H9 (cell line): Measurements from ENCODE around the gene AFAP1. TPM values are rescaled to one million over a fixed set of nuclear protein-coding genes. Genes with fewer than 3 reads are reported as not detected.

Source experiments
- DNase-seq: peaks from one replicate; pipeline ENCODE4 v3.0.0-alpha.2; 2017
- H2AFZ ChIP-seq: one replicate; pipeline ENCODE4 v1.6.1; 2013; ENCODE audit warnings: mild to moderate bottlenecking, low read length, control low read depth, moderate library complexity
- H2AK5ac ChIP-seq: 2 replicates; pipeline ENCODE4 v1.6.1; 2013; ENCODE audit warnings: low read length, control low read depth, mixed read lengths; ENCODE audit not compliant: insufficient read length
- H2BK120ac ChIP-seq: one replicate; pipeline ENCODE4 v1.6.1; 2013; ENCODE audit warnings: low read depth, mild to moderate bottlenecking, low read length, control low read depth, inconsistent platforms; ENCODE audit not compliant: poor library complexity, severe bottlenecking
- H2BK12ac ChIP-seq: 2 replicates; pipeline ENCODE4 v1.6.1; 2013; ENCODE audit warnings: low read length, control low read depth, mixed read lengths, low read depth; ENCODE audit not compliant: insufficient read length
- H2BK15ac ChIP-seq: 2 replicates; pipeline ENCODE4 v1.6.1; 2013; ENCODE audit warnings: low read depth, low read length, control low read depth
- H2BK20ac ChIP-seq: one replicate; pipeline ENCODE4 v1.6.1; 2013; ENCODE audit warnings: low read depth, mild to moderate bottlenecking, low read length, control low read depth, inconsistent platforms; ENCODE audit not compliant: poor library complexity, severe bottlenecking
- H2BK5ac ChIP-seq: 2 replicates; pipeline ENCODE4 v1.6.1; 2013; ENCODE audit warnings: low read length, control low read depth, mixed read lengths; ENCODE audit not compliant: insufficient read length
- H3K14ac ChIP-seq: 2 replicates; pipeline ENCODE4 v1.6.1; 2013; ENCODE audit warnings: low read length, control low read depth; ENCODE audit not compliant: insufficient read depth
- H3K18ac ChIP-seq: 2 replicates; pipeline ENCODE4 v1.6.1; 2013; ENCODE audit warnings: low read depth, mild to moderate bottlenecking, mixed read lengths, low read length, control low read depth; ENCODE audit not compliant: insufficient read length
- H3K23ac ChIP-seq: 2 replicates; pipeline ENCODE4 v1.6.1; 2013; ENCODE audit warnings: low read length, control low read depth, mixed read lengths, low read depth; ENCODE audit not compliant: insufficient read length
- H3K23me2 ChIP-seq: 2 replicates; pipeline ENCODE4 v1.6.1; 2013; ENCODE audit warnings: low read depth, mild to moderate bottlenecking, mixed read lengths, low read length, control low read depth; ENCODE audit not compliant: insufficient read length, poor library complexity, severe bottlenecking
- H3K27ac ChIP-seq: 2 replicates; pipeline ENCODE4 v1.5.1; 2013; ENCODE audit warnings: low read length, control low read depth, mixed read lengths, low read depth; ENCODE audit not compliant: insufficient read length
- H3K27me3 ChIP-seq: 2 replicates; pipeline ENCODE4 v1.6.1; 2013; ENCODE audit warnings: low read length, control low read depth, inconsistent platforms; ENCODE audit not compliant: insufficient read depth
- H3K4ac ChIP-seq: 2 replicates; pipeline ENCODE4 v1.6.1; 2013; ENCODE audit warnings: low read depth, mild to moderate bottlenecking, control low read depth, inconsistent platforms, low read length, moderate library complexity
- H3K4me1 ChIP-seq: 2 replicates; pipeline ENCODE4 v1.6.1; 2013; ENCODE audit warnings: low read length, control low read depth, inconsistent platforms; ENCODE audit not compliant: insufficient read depth
- H3K4me2 ChIP-seq: 2 replicates; pipeline ENCODE4 v1.6.1; 2013; ENCODE audit warnings: low read length, control low read depth, mixed read lengths; ENCODE audit not compliant: insufficient read length, insufficient read depth
- H3K56ac ChIP-seq: 2 replicates; pipeline ENCODE4 v1.6.1; 2013; ENCODE audit warnings: low read depth, mild to moderate bottlenecking, mixed read lengths, low read length, control low read depth; ENCODE audit not compliant: insufficient read length
- H3K79me1 ChIP-seq: 2 replicates; pipeline ENCODE4 v1.6.1; 2013; ENCODE audit warnings: low read depth, mild to moderate bottlenecking, moderate library complexity, low read length, control low read depth, inconsistent platforms; ENCODE audit not compliant: insufficient read depth, poor library complexity, severe bottlenecking
- H3K79me2 ChIP-seq: 2 replicates; pipeline ENCODE4 v1.6.1; 2013; ENCODE audit warnings: low read length, control low read depth, inconsistent platforms; ENCODE audit not compliant: insufficient read depth
- H3K9ac ChIP-seq: 2 replicates; pipeline ENCODE4 v1.6.1; 2013; ENCODE audit warnings: low read length, control low read depth, mixed read lengths; ENCODE audit not compliant: insufficient read length; ENCODE audit errors: extremely low read depth
- H3K9me3 ChIP-seq: one replicate; pipeline ENCODE4 v1.6.1; 2013; ENCODE audit warnings: low read depth, low read length, inconsistent platforms; ENCODE audit not compliant: control insufficient read depth
- H3T11ph ChIP-seq: one replicate; pipeline ENCODE4 v1.6.1; 2013; ENCODE audit warnings: mild to moderate bottlenecking, low read length, control low read depth, inconsistent platforms
- H4K20me1 ChIP-seq: one replicate; pipeline ENCODE4 v1.6.1; 2013; ENCODE audit not compliant: control insufficient read depth, insufficient read length, insufficient read depth
- H4K5ac ChIP-seq: 2 replicates; pipeline ENCODE4 v1.6.1; 2013; ENCODE audit warnings: low read depth, mild to moderate bottlenecking, mixed read lengths, low read length, control low read depth; ENCODE audit not compliant: insufficient read length
- H4K8ac ChIP-seq: replicated peaks from 2 replicates; pipeline ENCODE4 v1.6.1; 2013; ENCODE audit warnings: low read length, control low read depth, mixed read lengths, low read depth; ENCODE audit not compliant: insufficient read length
- H4K91ac ChIP-seq: 2 replicates; pipeline ENCODE4 v1.6.1; 2013; ENCODE audit warnings: low read depth, mild to moderate bottlenecking, moderate library complexity, mixed read lengths, low read length, control low read depth; ENCODE audit not compliant: insufficient read length
- H3K27ac Mint-ChIP-seq, 3 experiments: 2 replicates in 2 of 3; 3 replicates in 1 of 3; pipeline ENCODE4 v1.8.0; 2020 to 2021; ENCODE audit warnings: mixed read lengths in 3 of 3, mild to moderate bottlenecking in 1 of 3, moderate library complexity in 1 of 3
- H3K27me3 Mint-ChIP-seq: 2 replicates; pipeline ENCODE4 v1.8.0; 2021; ENCODE audit warnings: low read depth, mild to moderate bottlenecking, moderate library complexity, mixed read lengths
- H3K36me3 Mint-ChIP-seq, 3 experiments: 2 replicates in 2 of 3; 3 replicates in 1 of 3; pipeline ENCODE4 v1.8.0; 2020 to 2021; ENCODE audit warnings: low read depth in 3 of 3, mixed read lengths in 3 of 3; ENCODE audit not compliant: insufficient read depth in 1 of 3
- H3K4me1 Mint-ChIP-seq, 2 experiments: 2 replicates each; pipeline ENCODE4 v1.8.0; 2020; ENCODE audit warnings: mixed read lengths in 2 of 2
- H3K4me3 Mint-ChIP-seq, 2 experiments: 2 replicates in 1 of 2; 3 replicates in 1 of 2; pipeline ENCODE4 v1.8.0; 2020 to 2021; ENCODE audit warnings: mild to moderate bottlenecking in 2 of 2, mixed read lengths in 2 of 2, moderate library complexity in 1 of 2
- H3K9me3 Mint-ChIP-seq, 2 experiments: 2 replicates in 1 of 2; 3 replicates in 1 of 2; pipeline ENCODE4 v1.8.0; 2020; ENCODE audit warnings: mild to moderate bottlenecking in 2 of 2, mixed read lengths in 2 of 2, moderate library complexity in 1 of 2
- CTCF ChIP-seq: fragments of 200-600 bp; sonication (generic); conservative IDR thresholded peaks from 3 replicates; pipeline ENCODE4 v1.8.0; 2021; ENCODE audit warnings: antibody characterized with exemption, mild to moderate bottlenecking
- WGBS: extraction: QIAGEN DNeasy Blood & Tissue Kit; methylation state at CpG from one replicate; pipeline ENCODE4 v1.1.7; 2013; ENCODE audit warnings: missing lambda C conversion rate, low lambda C conversion rate, mixed read lengths; ENCODE audit not compliant: insufficient read length; ENCODE audit errors: extremely low coverage; 5-methylcytosine and 5-hydroxymethylcytosine counted together
- total RNA-seq: library from RNA; stranded (reverse); gene quantifications from 2 replicates; pipeline ENCODE4 v1.2.1, GENCODE V29; 2021

The AFAP1 gene
- total RNA-seq, 1 experiment from 2014 or later: 6.5 TPM

- Mint-ChIP-seq H3K4me3 (no peak overlapping the region), H3K27ac (peak overlapping the region in 1 of 3 experiments; percentile 44; a peak in 1 of 7 replicates), H3K36me3 (no peaks in the 10 kb centered on the region; a peak in 1 of 7 replicates), H3K27me3 (no peaks in the 10 kb centered on the region), H3K4me1 (peaks cover 21 to 27% of the 10 kb centered on the region in 2 experiments), H3K9me3 (no peaks in the 10 kb centered on the region; a peak in 1 of 5 replicates)
- no peak overlapping the region for H2AFZ ChIP-seq
- H3K23me2 ChIP-seq: no peaks in the 10 kb centered on the region
- H3K79me2 ChIP-seq: no peaks in the 10 kb centered on the region
- no peaks in the 10 kb centered on the region for H3K9me3 ChIP-seq
- H2BK15ac ChIP-seq: no peak overlapping the region
- TF ChIP-seq CTCF: no peak
- DNase-seq: no peak
- no peak overlapping the region for H3K56ac ChIP-seq
- no peaks in the 10 kb centered on the region; the same call in 1 of the 2 replicates for H3K4me1 ChIP-seq
- no peak overlapping the region for H3K4me2 ChIP-seq
- no peak overlapping the region for H4K5ac ChIP-seq
- WGBS: no CpG with 5 or more reads among the region's 2 CpGs
- no peak overlapping the region for H4K91ac ChIP-seq
- no peak overlapping the region for H2BK120ac ChIP-seq
- no peak overlapping the region for H3K23ac ChIP-seq
- no peak overlapping the region for H2BK5ac ChIP-seq
- peaks cover 2% of the 10 kb centered on the region for H4K20me1 ChIP-seq
- H2BK20ac ChIP-seq: no peak overlapping the region
- no peak overlapping the region for H3K27ac ChIP-seq
- H3K79me1 ChIP-seq: no peaks in the 10 kb centered on the region
- no peak overlapping the region for H3K14ac ChIP-seq
- no peak overlapping the region for H4K8ac ChIP-seq
- H2BK12ac ChIP-seq: no peak overlapping the region
- no peak overlapping the region for H3T11ph ChIP-seq
- no peak overlapping the region for H3K4ac ChIP-seq
- H2AK5ac ChIP-seq: no peak overlapping the region
- H3K9ac ChIP-seq: no peak overlapping the region
- no peaks in the 10 kb centered on the region for H3K27me3 ChIP-seq
- no peak overlapping the region for H3K18ac ChIP-seq
Observed at GRCh38 chr4:7971159-7971631, 31.5 kb upstream of the AFAP1 start.
